IPS-20b (cell line): ENCODE data around the gene TACSTD2.
"Not testable (repeated sequence)": the region's sequence is repeated elsewhere in the genome, so short reads cannot be mapped to it uniquely, and the experiment has no call there.

Experiments used
- H3K27ac ChIP-seq: one replicate; pipeline ENCODE4 v1.5.1; 2013; ENCODE audit warnings: low read length
- H3K27me3 ChIP-seq: 2 replicates; pipeline ENCODE4 v1.6.1; 2013; ENCODE audit warnings: mild to moderate bottlenecking, low read length, inconsistent platforms; ENCODE audit not compliant: insufficient read depth
- H3K36me3 ChIP-seq: 2 replicates; pipeline ENCODE4 v1.6.1; 2013; ENCODE audit warnings: low read depth, mild to moderate bottlenecking, inconsistent platforms, low read length, moderate library complexity; ENCODE audit not compliant: insufficient read depth
- H3K4me1 ChIP-seq: 2 replicates; pipeline ENCODE4 v1.6.1; 2013; ENCODE audit warnings: mild to moderate bottlenecking, control low read depth, inconsistent platforms, low read length, moderate library complexity; ENCODE audit not compliant: insufficient read depth
- H3K4me3 ChIP-seq: 2 replicates; pipeline ENCODE4 v1.5.1; 2013; ENCODE audit warnings: mild to moderate bottlenecking, low read length, inconsistent platforms
- H3K9ac ChIP-seq: 2 replicates; pipeline ENCODE4 v1.6.1; 2013; ENCODE audit warnings: low read depth, mild to moderate bottlenecking, inconsistent platforms, low read length, moderate library complexity
- H3K9me3 ChIP-seq: 2 replicates; pipeline ENCODE4 v1.6.1; 2013; ENCODE audit warnings: mild to moderate bottlenecking, low read depth, low read length, inconsistent platforms; ENCODE audit not compliant: insufficient read depth

Gene TACSTD2

GRCh38 chr1:58586271-58586670 is 9.2 kb upstream of the TACSTD2 start:
- H3K9ac ChIP-seq = no peak overlapping the region
- H3K27me3 ChIP-seq = no peaks in the 10 kb centered on the region
- no peaks in the 10 kb centered on the region for H3K9me3 ChIP-seq
- no peaks in the 10 kb centered on the region for H3K4me1 ChIP-seq
- no peak overlapping the region for H3K4me3 ChIP-seq
- H3K36me3 ChIP-seq = no peaks in the 10 kb centered on the region
- no peak overlapping the region for H3K27ac ChIP-seq

GRCh38 chr1:58585581-58586151 is 8.6 kb upstream of the TACSTD2 start:
- Histone ChIP-seq H3K9me3 (no peaks in the 10 kb centered on the region), H3K4me1 (no peaks in the 10 kb centered on the region), H3K36me3 (no peaks in the 10 kb centered on the region), H3K27ac (no peak overlapping the region), H3K27me3 (no peaks in the 10 kb centered on the region), H3K4me3 (no peak overlapping the region), H3K9ac (no peak overlapping the region)

GRCh38 chr1:58585166-58585565 is 8.1 kb upstream of the TACSTD2 start:
- Histone ChIP-seq H3K4me3 (no peak overlapping the region), H3K36me3 (no peaks in the 10 kb centered on the region), H3K9ac (no peak overlapping the region), H3K27me3 (no peaks in the 10 kb centered on the region), H3K9me3 (no peaks in the 10 kb centered on the region), H3K27ac (no peak overlapping the region), H3K4me1 (no peaks in the 10 kb centered on the region)

- H3K27ac ChIP-seq = no peak overlapping the region
- H3K9me3 ChIP-seq = no peaks in the 10 kb centered on the region
- no peaks in the 10 kb centered on the region for H3K4me1 ChIP-seq
- no peak overlapping the region for H3K9ac ChIP-seq
- no peaks in the 10 kb centered on the region for H3K36me3 ChIP-seq
- no peak overlapping the region for H3K4me3 ChIP-seq
- H3K27me3 ChIP-seq = peaks cover 3% of the 10 kb centered on the region; the same call in 1 of the 2 replicates
These were observed 7.2 kb upstream of the TACSTD2 start for GRCh38 chr1:58584082-58584895.

GRCh38 chr1:58583496-58583895 is 6.4 kb upstream of the TACSTD2 start:
- Histone ChIP-seq H3K27ac (no peak overlapping the region), H3K9ac (no peak overlapping the region), H3K4me1 (no peaks in the 10 kb centered on the region), H3K27me3 (peaks cover 7% of the 10 kb centered on the region; the same call in 1 of the 2 replicates), H3K9me3 (no peaks in the 10 kb centered on the region), H3K4me3 (no peak overlapping the region), H3K36me3 (no peaks in the 10 kb centered on the region)

- H3K9me3 ChIP-seq, H3K27ac ChIP-seq, H3K36me3 ChIP-seq, H3K4me3 ChIP-seq, H3K9ac ChIP-seq, H3K4me1 ChIP-seq: not testable (repeated sequence)
- peaks cover 21% of the 10 kb centered on the region for H3K27me3 ChIP-seq
These were observed 5.1 kb upstream of the TACSTD2 start for GRCh38 chr1:58582143-58582542.

- Histone ChIP-seq H3K27me3 (peaks cover 26% of the 10 kb centered on the region), H3K4me1 (no peaks in the 10 kb centered on the region), H3K9me3 (no peaks in the 10 kb centered on the region), H3K27ac (no peak overlapping the region), H3K36me3 (no peaks in the 10 kb centered on the region), H3K9ac (no peak overlapping the region), H3K4me3 (no peak overlapping the region)
These were observed 4.6 kb upstream of the TACSTD2 start for GRCh38 chr1:58581641-58582040.

GRCh38 chr1:58580186-58580585 is 3.1 kb upstream of the TACSTD2 start:
- Histone ChIP-seq H3K27ac (no peak overlapping the region), H3K9me3 (no peaks in the 10 kb centered on the region), H3K36me3 (no peaks in the 10 kb centered on the region), H3K4me1 (no peaks in the 10 kb centered on the region), H3K9ac (no peak overlapping the region), H3K27me3 (peaks cover 40% of the 10 kb centered on the region), H3K4me3 (no peak overlapping the region)

- H3K4me1 ChIP-seq = no peaks in the 10 kb centered on the region; the same call in 1 of the 2 replicates
- peaks cover 54% of the 10 kb centered on the region for H3K27me3 ChIP-seq
- peak overlapping the region; percentile 60 for H3K4me3 ChIP-seq
- no peak overlapping the region for H3K27ac ChIP-seq
- no peaks in the 10 kb centered on the region for H3K36me3 ChIP-seq
- H3K9me3 ChIP-seq = no peaks in the 10 kb centered on the region
- H3K9ac ChIP-seq = 0 out of 2 replicates have a peak overlapping the region, but pooled peaks have one; percentile 5
These were observed 590 bp upstream of the TACSTD2 start for GRCh38 chr1:58577654-58578030.

GRCh38 chr1:58576325-58576726 is 726 bp downstream of the TACSTD2 start:
- Histone ChIP-seq H3K9ac (no peak overlapping the region), H3K4me1 (peaks cover 5% of the 10 kb centered on the region; the same call in 1 of the 2 replicates), H3K27me3 (peaks cover 54% of the 10 kb centered on the region), H3K9me3 (no peaks in the 10 kb centered on the region), H3K4me3 (peak overlapping the region; percentile 60; the same call in 1 of the 2 replicates), H3K27ac (no peak overlapping the region), H3K36me3 (no peaks in the 10 kb centered on the region)

GRCh38 chr1:58575551-58576324 is 1.3 kb downstream of the TACSTD2 start:
- no peak overlapping the region for H3K27ac ChIP-seq
- peaks cover 54% of the 10 kb centered on the region for H3K27me3 ChIP-seq

More at GRCh38 chr1:58575551-58576324, 1.3 kb downstream of the TACSTD2 start:
- Histone ChIP-seq H3K4me3 (peak overlapping the region; percentile 60; the same call in 1 of the 2 replicates), H3K4me1 (peaks cover 5% of the 10 kb centered on the region; the same call in 1 of the 2 replicates), H3K9me3 (no peaks in the 10 kb centered on the region), H3K9ac (no peak overlapping the region), H3K36me3 (no peaks in the 10 kb centered on the region)
